Heart right ventricle (tissue), 16 donors: ENCODE measurements around the gene SLC25A44. TPM values are rescaled to one million over a fixed set of nuclear protein-coding genes. Genes with fewer than 3 reads are reported as not detected.

Experiments
- ATAC-seq, 8 donors: fragments of 200-7000 bp; cut with Tn5 transposase; one replicate each; pipeline ENCODE4 v1.9.1; 2020; ENCODE audit warnings: mild to moderate bottlenecking in 8 of 8, moderate library complexity in 8 of 8, moderate number of reproducible peaks in 1 of 8
- DNase-seq, 2 donors: peaks; one replicate each; pipeline ENCODE4 v3.0.0-alpha.2; 2020
- H3K27ac ChIP-seq, 10 donors: fragments of 200-600 bp; sonication (generic) in 2 of 10; one replicate each; pipeline versions ENCODE4 v1.5.0 to v1.8.0; 2020 to 2022; ENCODE audit warnings: mild to moderate bottlenecking in 3 of 10
- H3K27me3 ChIP-seq, 7 donors: fragments of 200-600 bp; one replicate each; pipeline ENCODE4 v1.8.0; 2021 to 2022; ENCODE audit warnings: mild to moderate bottlenecking in 2 of 7
- H3K36me3 ChIP-seq, 9 donors: fragments of 200-600 bp; sonication (generic) in 1 of 9; one replicate each; pipeline versions ENCODE4 v1.5.0 to v1.8.0; 2020 to 2022; ENCODE audit warnings: mild to moderate bottlenecking in 2 of 9
- H3K4me1 ChIP-seq, 9 donors: fragments of 200-600 bp; sonication (generic) in 1 of 9; one replicate each; pipeline versions ENCODE4 v1.5.0 to v1.8.0; 2020 to 2022; ENCODE audit warnings: mild to moderate bottlenecking in 4 of 9
- H3K4me3 ChIP-seq, 10 donors: fragments of 200-600 bp; sonication (generic) in 2 of 10; one replicate each; pipeline versions ENCODE4 v1.5.0 to v1.8.0; 2020 to 2022; ENCODE audit warnings: mild to moderate bottlenecking in 7 of 10, moderate library complexity in 2 of 10
- H3K9me3 ChIP-seq, 11 donors: fragments of 200-600 bp in 10 of 11; sonication (generic) in 2 of 11; one replicate each; pipeline versions ENCODE4 v1.5.0 to v1.8.0; 2013 to 2022; ENCODE audit warnings: mild to moderate bottlenecking in 2 of 11, control low read depth in 1 of 11, moderate library complexity in 1 of 11
- CTCF ChIP-seq, 9 donors: fragments of 200-600 bp; sonication (generic) in 2 of 9; IDR thresholded peaks; one replicate each; pipeline versions ENCODE4 v1.5.0 to v1.8.0; 2021 to 2022; ENCODE audit warnings: antibody characterized with exemption in 9 of 9, mild to moderate bottlenecking in 5 of 9, moderate library complexity in 1 of 9
- WGBS, 2 donors: extraction: QIAGEN DNeasy Blood & Tissue Kit; methylation state at CpG; one replicate each; pipeline ENCODE4 v1.1.7; 2013; ENCODE audit warnings: inconsistent platforms in 1 of 2; 5-methylcytosine and 5-hydroxymethylcytosine counted together
- intact Hi-C, 10 donors: fragments of 100-400 bp; cut with DNase I; formaldehyde crosslinking; loops; one replicate each; pipeline versions ENCODE4 v1.11.1 to v1.14.2; 2022
- polyA plus RNA-seq, 2 donors: library from polyadenylated mRNA; stranded (reverse); fragments of 200-250 nt; gene quantifications; one replicate each; pipeline ENCODE4 v1.2.3, GENCODE V29; 2013
- total RNA-seq, 10 donors: library from RNA; stranded (reverse); fragmentation: NEBNext Ultra II Directional in 3 of 10; extraction: Animal tissue kit (Norgen Biotek cat#: 25700) in 3 of 10; gene quantifications; one replicate each; pipeline versions ENCODE4 v1.2.1 to v1.2.4, GENCODE V29; 2021 to 2023
- donor health status: Arrhythmogenic right ventricular cardiomyopathy.
- donor health status: ischemic (EF 13 %, LVEDD 7.1; RV severe dilation, severe dysfunction).
- donor health status: healthy with polysubstance abuse.
- donor health status: DM: no; HTN: yes; CAD: no.
- donor health status: DM: no; HTN: no; CAD: no.
- donor health status: ischemic (EF 25% LVEDD 6.9; RV normal size, moderate dysfunction).
- donor health status: ischemic (EF 25% LVEDD 5.7; RV mildly dilated, moderate dysfunction).
- donor health status: healthy.
- donor health status: DM: yes; HTN: yes; CAD: no.
- donor health status: Ischemic cardiomyopathy.
- donor health status: ischemic (EF 35%, LVEDD 5.7; RV mildly dilated, moderate dysfunction).
- donor health status: nonischemic (EF 11% LVEDD 7.7; RV severe dilation, severe dysfunction).
- donor health status: DM: yes; HTN: yes; CAD: no.
- donor health status: PGD.
- donor health status: ischemic (EF 29% LVEDD 5.4; RV normal size, mild dysfunction).
- donor health status: nonischemic (EF 23%, LVEDD 6.1; RV moderate dilation, normal function).

The SLC25A44 gene
- total and polyA plus RNA-seq, 12 donors, result 7.0 to 26.0 (median 19.0) TPM

- Histone ChIP-seq H3K27me3 (no peaks in the 10 kb centered on the region), H3K4me1 (peaks cover 0 to 2% (median 0%) of the 10 kb centered on the region in 9 donors), H3K4me3 (no peak overlapping the region), H3K9me3 (no peaks in the 10 kb centered on the region), H3K27ac (no peak overlapping the region), H3K36me3 (peaks cover 0 to 94% (median 48%) of the 10 kb centered on the region in 9 donors)
- intact Hi-C loops, result no loop called here
- WGBS, 2 donors, result 95% methylated on average over 5 of the region's 5 CpGs
- no peak for DNase-seq
- ATAC-seq, result no peak
- no peak for TF ChIP-seq CTCF (IDR thresholded peaks at IDR 0.05)
Measured at GRCh38 chr1:156238248-156238647, 44.3 kb downstream of the SLC25A44 start.

GRCh38 chr1:156241311-156241811, 47.5 kb downstream of the SLC25A44 start:
- H3K9me3 ChIP-seq, result no peaks in the 10 kb centered on the region
- H3K4me3 ChIP-seq, result no peak overlapping the region
- no peak overlapping the region for H3K27ac ChIP-seq
- H3K4me1 ChIP-seq, result peaks cover 8 to 14% (median 12%) of the 10 kb centered on the region in 9 donors
- H3K36me3 ChIP-seq, result peaks cover 0 to 62% (median 32%) of the 10 kb centered on the region in 9 donors
- intact Hi-C loops, result loop anchor here in 1 of 10 donors (5.0 kb wide), 1 partner anchor 36 kb away; no protein-coding TSS in a partner anchor
- no peak for TF ChIP-seq CTCF (IDR thresholded peaks at IDR 0.05)
- ATAC-seq (no peak), DNase-seq (no peak)
- 79 to 81% methylated on average over 15 of the region's 15 CpGs for WGBS, 2 donors
- peaks cover 0 to 19% (median 8%) of the 10 kb centered on the region in 7 donors for H3K27me3 ChIP-seq

- no peak for ATAC-seq
- Histone ChIP-seq H3K36me3 (peaks cover 0 to 57% (median 26%) of the 10 kb centered on the region in 9 donors), H3K9me3 (no peaks in the 10 kb centered on the region), H3K4me3 (no peak within 1 kb of the TSS), H3K4me1 (peaks cover 10 to 19% (median 17%) of the 10 kb centered on the region in 9 donors), H3K27me3 (peaks cover 0 to 23% (median 8%) of the 10 kb centered on the region in 7 donors), H3K27ac (no peak within 1 kb of the TSS)
- no peak for DNase-seq
- intact Hi-C loops, result loop anchor here in 1 of 10 donors (5.0 kb wide), 1 partner anchor 35 kb away; no protein-coding TSS in a partner anchor
- 81 to 88% methylated on average over 14 of the region's 14 CpGs for WGBS, 2 donors
- TF ChIP-seq CTCF (IDR thresholded peaks at IDR 0.05), result no peak
Measured at GRCh38 chr1:156241926-156242325, 48.0 kb downstream of the SLC25A44 start, which contains the start of gene BGLAP. Gene BGLAP, plus strand, starts transcription at chr1:156242184. Its CDS starts 48 bp downstream, at chr1:156242232.

- intact Hi-C loops, result loop anchor here in 1 of 10 donors (5.0 kb wide), 1 partner anchor 35 kb away; no protein-coding TSS in a partner anchor
- H3K36me3 ChIP-seq, result peaks cover 0 to 49% (median 18%) of the 10 kb centered on the region in 9 donors
- TF ChIP-seq CTCF (IDR thresholded peaks at IDR 0.05), result no peak
- WGBS, 2 donors, result 68 to 72% methylated on average over 10 of the region's 10 CpGs
- no peak overlapping the region for H3K27ac ChIP-seq
- DNase-seq, result no peak
- peaks cover 16 to 27% (median 25%) of the 10 kb centered on the region in 9 donors for H3K4me1 ChIP-seq
- no peak for ATAC-seq
- H3K9me3 ChIP-seq, result no peaks in the 10 kb centered on the region
- H3K27me3 ChIP-seq, result peaks cover 0 to 23% (median 8%) of the 10 kb centered on the region in 7 donors
- no peak overlapping the region for H3K4me3 ChIP-seq
Measured at GRCh38 chr1:156242738-156243137, 48.8 kb downstream of the SLC25A44 start.
